GM23248 (cell line): ENCODE measurements around the gene SPATA32.

Experiments
- EZH2 ChIP-seq: fragments of 200-600 bp; sonication (generic); IDR thresholded peaks from 2 replicates; pipeline ENCODE4 v1.6.1; 2018; ENCODE audit warnings: antibody characterized with exemption, mild to moderate bottlenecking; ENCODE audit not compliant: insufficient read depth, poor library complexity, severe bottlenecking
- EZH2phosphoT487 ChIP-seq: fragments of 200-600 bp; sonication (generic); IDR thresholded peaks from 2 replicates; pipeline ENCODE4 v1.6.1; 2018; ENCODE audit warnings: antibody characterized with exemption, moderate library complexity, mild to moderate bottlenecking, low read depth; ENCODE audit not compliant: insufficient read depth

DNA sequence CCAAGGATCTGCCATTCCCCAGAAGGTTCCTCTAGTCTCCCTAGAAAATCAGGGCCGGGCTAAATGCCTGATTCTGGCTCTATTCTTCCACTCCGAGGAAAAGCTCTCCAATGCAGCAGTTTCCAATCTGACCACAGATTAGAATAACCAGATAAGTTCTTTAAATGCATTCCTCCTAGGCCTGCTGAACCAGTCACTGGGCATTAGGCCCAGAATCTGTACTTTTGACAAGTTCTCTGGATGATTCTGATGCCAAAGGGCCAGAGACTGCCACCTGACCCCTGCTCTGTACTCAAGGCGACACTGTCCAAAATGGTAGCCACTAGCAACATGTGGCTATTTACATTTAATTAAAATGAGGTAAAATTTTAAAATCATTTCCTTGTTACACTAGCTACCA is 32.6 kb upstream of the SPATA32 start:
- TF ChIP-seq EZH2 (no peak), EZH2phosphoT487 (no peak)
